CD4-positive, CD25-positive, alpha-beta regulatory T cell (primary cell): ENCODE results near the gene CST8. TPM values are rescaled to one million over a fixed set of nuclear protein-coding genes. Genes with fewer than 3 reads are reported as not detected.

Source experiments
- ATAC-seq, 2 donors: fragments of 150-1000 bp; cut with Tn5 transposase; one replicate each; pipeline ENCODE4 v1.10.0; 2021; ENCODE audit warnings: low read depth in 2 of 2, moderate number of reproducible peaks in 2 of 2, moderate library complexity in 1 of 2
- DNase-seq, 3 donors: peaks; one replicate each; pipeline versions ENCODE4 v3.0.0 to v3.0.0-alpha.2; 2012 to 2022; ENCODE audit warnings: mixed read lengths in 1 of 3
- H3K27ac ChIP-seq: one replicate; pipeline ENCODE4 v1.7.0; 2013; ENCODE audit warnings: mild to moderate bottlenecking, low read length; ENCODE audit not compliant: insufficient read depth, poor library complexity, severe bottlenecking
- H3K27me3 ChIP-seq: one replicate; pipeline ENCODE4 v1.7.0; 2013; ENCODE audit warnings: low read length; ENCODE audit not compliant: control insufficient read depth, insufficient read depth
- H3K36me3 ChIP-seq: one replicate; pipeline ENCODE4 v1.7.0; 2013; ENCODE audit warnings: mild to moderate bottlenecking, low read length, moderate library complexity; ENCODE audit not compliant: control insufficient read depth, insufficient read depth
- H3K4me1 ChIP-seq: 2 replicates; pipeline ENCODE4 v1.7.0; 2013; ENCODE audit warnings: mild to moderate bottlenecking, low read length; ENCODE audit not compliant: insufficient read depth, control insufficient read depth, poor library complexity, severe bottlenecking
- H3K4me3 ChIP-seq: one replicate; pipeline ENCODE4 v1.7.0; 2013; ENCODE audit warnings: low read depth, mild to moderate bottlenecking, low read length, moderate library complexity
- H3K9me3 ChIP-seq, 2 experiments: 1 replicate in 1 of 2; 2 replicates in 1 of 2; pipeline ENCODE4 v1.7.0; 2013; ENCODE audit warnings: low read length in 2 of 2, mild to moderate bottlenecking in 1 of 2, moderate library complexity in 1 of 2; ENCODE audit not compliant: control insufficient read depth in 2 of 2
- H3K27ac Mint-ChIP-seq, 3 donors: one replicate each; pipeline ENCODE4 v1.8.0; 2020 to 2022; ENCODE audit warnings: mild to moderate bottlenecking in 3 of 3, mixed read lengths in 3 of 3, moderate library complexity in 2 of 3
- H3K27me3 Mint-ChIP-seq: one replicate; pipeline ENCODE4 v1.8.0; 2022; ENCODE audit warnings: mild to moderate bottlenecking, mixed read lengths
- H3K36me3 Mint-ChIP-seq: one replicate; pipeline ENCODE4 v1.8.0; 2020; ENCODE audit warnings: mixed read lengths
- H3K4me1 Mint-ChIP-seq, 4 donors: one replicate each; pipeline ENCODE4 v1.8.0; 2020 to 2022; ENCODE audit warnings: mixed read lengths in 4 of 4, mild to moderate bottlenecking in 1 of 4
- H3K4me3 Mint-ChIP-seq, 4 donors: one replicate each; pipeline ENCODE4 v1.8.0; 2020 to 2022; ENCODE audit warnings: mild to moderate bottlenecking in 4 of 4, mixed read lengths in 4 of 4, moderate library complexity in 3 of 4
- H3K9me3 Mint-ChIP-seq, 7 donors: one replicate each; pipeline ENCODE4 v1.8.0; 2020 to 2022; ENCODE audit warnings: mixed read lengths in 7 of 7, mild to moderate bottlenecking in 3 of 7, moderate library complexity in 2 of 7
- polyA plus RNA-seq, 4 donors: library from polyadenylated mRNA; unstranded; fragments of 300-500 nt; fragmentation: Illumina TruSeq; gene quantifications; one replicate each; pipeline ENCODE4 v1.2.3, GENCODE V29; 2021
- total RNA-seq: library from RNA; stranded (reverse); gene quantifications from one replicate; pipeline ENCODE4 v1.2.3, GENCODE V29; 2022

Gene CST8
- not detected for total RNA-seq
- polyA plus RNA-seq, result not detected

- Mint-ChIP-seq H3K9me3 (peaks cover 0 to 2% (median 0%) of the 10 kb centered on the region in 7 donors), H3K4me3 (no peak within 1 kb of the TSS), H3K27ac (no peak within 1 kb of the TSS), H3K36me3 (no peaks in the 10 kb centered on the region), H3K27me3 (peaks cover 7% of the 10 kb centered on the region), H3K4me1 (no peaks in the 10 kb centered on the region)
- no peaks in the 10 kb centered on the region for H3K36me3 ChIP-seq
- H3K27ac ChIP-seq, result no peak within 1 kb of the TSS
- DNase-seq (no peak), ATAC-seq (no peak)
- H3K9me3 ChIP-seq, result no peaks in the 10 kb centered on the region
- H3K27me3 ChIP-seq, result peaks cover 3% of the 10 kb centered on the region
- H3K4me3 ChIP-seq, result no peak within 1 kb of the TSS
- H3K4me1 ChIP-seq, result no peaks in the 10 kb centered on the region
These were observed at the start of gene CST8 for GRCh38 chr20:23490817-23491216. CST8 (plus strand) TSS chr20:23491117; CDS start chr20:23491668, 551 bp downstream.

GRCh38 chr20:23441850-23442313 is 49.0 kb upstream of the CST8 start:
- no peaks in the 10 kb centered on the region for H3K9me3 Mint-ChIP-seq
- H3K4me3 Mint-ChIP-seq, result no peak overlapping the region
- no peak overlapping the region for H3K4me3 ChIP-seq
- H3K4me1 ChIP-seq, result no peaks in the 10 kb centered on the region
- H3K27me3 ChIP-seq, result no peaks in the 10 kb centered on the region
- peak in 1 of 2 donors; percentile 55 for ATAC-seq
- H3K9me3 ChIP-seq, result no peaks in the 10 kb centered on the region
- no peak overlapping the region for H3K27ac Mint-ChIP-seq
- H3K36me3 Mint-ChIP-seq, result no peaks in the 10 kb centered on the region
- no peaks in the 10 kb centered on the region for H3K4me1 Mint-ChIP-seq
- peak; percentile 38 to 62 (median 39) for DNase-seq
- no peak overlapping the region for H3K27ac ChIP-seq
- H3K27me3 Mint-ChIP-seq, result no peaks in the 10 kb centered on the region
- no peaks in the 10 kb centered on the region for H3K36me3 ChIP-seq

GRCh38 chr20:23442436-23442835 is 48.5 kb upstream of the CST8 start:
- Mint-ChIP-seq H3K27me3 (no peaks in the 10 kb centered on the region), H3K36me3 (no peaks in the 10 kb centered on the region), H3K4me1 (no peaks in the 10 kb centered on the region), H3K9me3 (no peaks in the 10 kb centered on the region), H3K4me3 (no peak overlapping the region), H3K27ac (no peak overlapping the region)
- no peak overlapping the region for H3K4me3 ChIP-seq
- H3K9me3 ChIP-seq, result no peaks in the 10 kb centered on the region
- H3K36me3 ChIP-seq, result no peaks in the 10 kb centered on the region
- no peak overlapping the region for H3K27ac ChIP-seq
- no peaks in the 10 kb centered on the region for H3K4me1 ChIP-seq
- no peak for DNase-seq
- ATAC-seq, result no peak
- no peaks in the 10 kb centered on the region for H3K27me3 ChIP-seq

GRCh38 chr20:23444859-23445258 is 46.1 kb upstream of the CST8 start:
- H3K27ac Mint-ChIP-seq, result no peak overlapping the region
- Histone ChIP-seq H3K9me3 (no peaks in the 10 kb centered on the region), H3K27me3 (no peaks in the 10 kb centered on the region), H3K36me3 (no peaks in the 10 kb centered on the region), H3K4me1 (no peaks in the 10 kb centered on the region), H3K4me3 (no peak overlapping the region), H3K27ac (no peak overlapping the region)
- H3K4me1 Mint-ChIP-seq, result no peaks in the 10 kb centered on the region
- no peaks in the 10 kb centered on the region for H3K27me3 Mint-ChIP-seq
- no peaks in the 10 kb centered on the region for H3K9me3 Mint-ChIP-seq
- no peaks in the 10 kb centered on the region for H3K36me3 Mint-ChIP-seq
- DNase-seq (no peak), ATAC-seq (no peak)
- H3K4me3 Mint-ChIP-seq, result no peak overlapping the region

GRCh38 chr20:23445596-23446217 is 45.2 kb upstream of the CST8 start:
- DNase-seq, result no peak
- Histone ChIP-seq H3K27ac (no peak overlapping the region), H3K4me1 (no peaks in the 10 kb centered on the region), H3K9me3 (no peaks in the 10 kb centered on the region), H3K27me3 (no peaks in the 10 kb centered on the region), H3K4me3 (no peak overlapping the region), H3K36me3 (no peaks in the 10 kb centered on the region)
- no peaks in the 10 kb centered on the region for H3K36me3 Mint-ChIP-seq
- no peaks in the 10 kb centered on the region for H3K4me1 Mint-ChIP-seq
- H3K9me3 Mint-ChIP-seq, result no peaks in the 10 kb centered on the region
- no peak for ATAC-seq
- H3K4me3 Mint-ChIP-seq, result no peak overlapping the region
- H3K27ac Mint-ChIP-seq, result no peak overlapping the region
- no peaks in the 10 kb centered on the region for H3K27me3 Mint-ChIP-seq

GRCh38 chr20:23446505-23446904 is 44.4 kb upstream of the CST8 start:
- DNase-seq, result peak in 1 of 3 donors; percentile 22
- no peaks in the 10 kb centered on the region for H3K9me3 Mint-ChIP-seq
- H3K27ac Mint-ChIP-seq, result no peak overlapping the region

GRCh38 chr20:23448167-23448566 is 42.8 kb upstream of the CST8 start:
- no peaks in the 10 kb centered on the region for H3K36me3 Mint-ChIP-seq
- ATAC-seq, result no peak

More at GRCh38 chr20:23446505-23446904, 44.4 kb upstream of the CST8 start:
- Histone ChIP-seq H3K27me3 (no peaks in the 10 kb centered on the region), H3K4me1 (no peaks in the 10 kb centered on the region), H3K9me3 (no peaks in the 10 kb centered on the region), H3K4me3 (no peak overlapping the region), H3K36me3 (no peaks in the 10 kb centered on the region), H3K27ac (no peak overlapping the region)
- Mint-ChIP-seq H3K4me1 (no peaks in the 10 kb centered on the region), H3K36me3 (no peaks in the 10 kb centered on the region), H3K4me3 (no peak overlapping the region), H3K27me3 (no peaks in the 10 kb centered on the region)
- peak in 1 of 2 donors; percentile 22 for ATAC-seq

GRCh38 chr20:23449421-23449820 is 41.5 kb upstream of the CST8 start:
- no peaks in the 10 kb centered on the region for H3K36me3 Mint-ChIP-seq
- H3K27me3 Mint-ChIP-seq, result no peaks in the 10 kb centered on the region
- Histone ChIP-seq H3K27me3 (no peaks in the 10 kb centered on the region), H3K27ac (no peak overlapping the region), H3K4me1 (no peaks in the 10 kb centered on the region), H3K9me3 (no peaks in the 10 kb centered on the region), H3K4me3 (no peak overlapping the region), H3K36me3 (no peaks in the 10 kb centered on the region)
- H3K9me3 Mint-ChIP-seq, result no peaks in the 10 kb centered on the region
- no peaks in the 10 kb centered on the region for H3K4me1 Mint-ChIP-seq
- ATAC-seq, result peak in 1 of 2 donors; percentile 31
- DNase-seq, result peak in 1 of 3 donors; percentile 5
- H3K4me3 Mint-ChIP-seq, result no peak overlapping the region
- H3K27ac Mint-ChIP-seq, result no peak overlapping the region

More at GRCh38 chr20:23448167-23448566, 42.8 kb upstream of the CST8 start:
- DNase-seq, result no peak
- Mint-ChIP-seq H3K4me3 (no peak overlapping the region), H3K4me1 (no peaks in the 10 kb centered on the region), H3K27me3 (no peaks in the 10 kb centered on the region), H3K27ac (no peak overlapping the region), H3K9me3 (no peaks in the 10 kb centered on the region)
- no peaks in the 10 kb centered on the region for H3K9me3 ChIP-seq
- H3K27ac ChIP-seq, result no peak overlapping the region
- no peaks in the 10 kb centered on the region for H3K4me1 ChIP-seq
- H3K27me3 ChIP-seq, result no peaks in the 10 kb centered on the region
- no peak overlapping the region for H3K4me3 ChIP-seq
- no peaks in the 10 kb centered on the region for H3K36me3 ChIP-seq
